Subcutaneous abdominal adipose tissue (tissue), 5 donors: ENCODE data around the gene UBE4A.

Experiments
- H3K27ac ChIP-seq: one replicate; pipeline ENCODE4 v1.7.0; 2013; ENCODE audit warnings: low read depth, mild to moderate bottlenecking, inconsistent platforms, low read length, moderate library complexity
- H3K27me3 ChIP-seq, 5 donors: one replicate each; pipeline ENCODE4 v1.7.0; 2013; ENCODE audit warnings: low read length in 5 of 5, inconsistent platforms in 1 of 5; ENCODE audit not compliant: control insufficient read depth in 5 of 5, insufficient read depth in 4 of 5
- H3K36me3 ChIP-seq, 5 donors: one replicate each; pipeline ENCODE4 v1.7.0; 2013; ENCODE audit warnings: low read length in 5 of 5; ENCODE audit not compliant: control insufficient read depth in 5 of 5, insufficient read depth in 5 of 5
- H3K4me1 ChIP-seq, 5 donors: one replicate each; pipeline ENCODE4 v1.7.0; 2013; ENCODE audit warnings: low read length in 5 of 5, mild to moderate bottlenecking in 3 of 5, moderate library complexity in 1 of 5; ENCODE audit not compliant: control insufficient read depth in 5 of 5, insufficient read depth in 5 of 5
- H3K4me3 ChIP-seq, 5 donors: one replicate each; pipeline ENCODE4 v1.7.0; 2013; ENCODE audit warnings: low read length in 5 of 5, low read depth in 1 of 5
- H3K9ac ChIP-seq, 5 donors: one replicate each; pipeline ENCODE4 v1.7.0; 2013; ENCODE audit warnings: low read length in 5 of 5, mild to moderate bottlenecking in 4 of 5, moderate library complexity in 3 of 5
- H3K9me3 ChIP-seq, 5 donors: one replicate each; pipeline ENCODE4 v1.7.0; 2013; ENCODE audit warnings: low read length in 5 of 5; ENCODE audit not compliant: control insufficient read depth in 5 of 5
- donor health status: healthy.
- donor health status: healthy.
- donor health status: healthy.
- donor health status: healthy.
- donor health status: healthy.

The UBE4A gene

DNA sequence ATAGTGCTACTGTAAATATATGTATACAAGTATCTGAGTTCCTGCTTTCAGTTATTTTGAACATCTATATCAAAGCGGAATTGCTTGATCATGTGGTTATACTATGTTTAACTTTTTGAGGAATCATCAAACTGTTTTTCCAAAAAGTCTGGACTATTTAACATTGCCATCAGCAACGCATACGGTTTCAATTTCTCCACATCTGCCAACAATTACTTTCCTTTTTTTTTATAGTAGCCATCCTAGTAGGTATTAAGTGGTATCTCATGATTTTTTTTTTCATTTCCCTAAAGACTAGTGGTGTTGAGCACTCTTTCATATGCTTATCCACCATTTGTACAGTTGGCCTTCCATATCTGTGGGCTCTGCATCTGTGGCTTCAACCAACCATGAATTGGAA is 1.3 kb upstream of the UBE4A start:
- Histone ChIP-seq H3K27ac (no peak overlapping the region), H3K4me1 (peaks cover 0 to 25% (median 19%) of the 10 kb centered on the region in 5 donors), H3K9ac (no peak overlapping the region), H3K9me3 (no peaks in the 10 kb centered on the region), H3K36me3 (peaks cover 0 to 2% (median 0%) of the 10 kb centered on the region in 5 donors), H3K27me3 (no peaks in the 10 kb centered on the region), H3K4me3 (no peak overlapping the region)

DNA sequence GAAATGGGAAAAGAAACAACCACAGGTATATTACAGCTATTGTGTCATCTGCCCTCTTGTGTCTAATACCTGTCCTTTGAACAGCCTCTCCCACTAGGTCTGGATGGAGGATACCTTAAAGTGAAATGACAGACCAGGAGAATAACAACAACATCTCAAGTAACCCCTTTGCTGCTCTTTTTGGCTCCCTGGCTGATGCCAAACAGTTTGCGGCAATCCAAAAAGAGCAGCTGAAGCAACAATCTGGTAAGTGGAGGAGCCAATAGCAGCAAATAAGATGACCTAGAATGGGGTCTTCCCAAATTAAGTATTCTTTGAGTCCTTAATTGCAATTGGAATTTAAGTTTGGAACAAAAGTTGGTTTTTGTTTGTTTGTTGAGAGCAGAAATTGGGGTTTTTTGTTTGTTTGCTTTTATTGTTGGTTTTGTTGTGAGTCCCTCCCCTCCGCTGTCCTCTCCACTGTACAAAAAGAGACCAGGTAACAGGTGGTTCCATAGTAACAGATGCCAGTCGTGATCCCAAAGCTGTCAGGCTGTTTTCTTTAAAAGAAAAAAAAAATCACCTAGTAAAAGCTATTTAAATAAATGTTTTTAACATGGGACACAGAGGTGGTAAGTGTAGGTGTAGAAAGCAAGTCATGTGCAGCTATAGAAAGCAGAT is 5.7 kb downstream of the UBE4A start:
- Histone ChIP-seq H3K9ac (no peak overlapping the region), H3K27ac (no peak overlapping the region)

DNA sequence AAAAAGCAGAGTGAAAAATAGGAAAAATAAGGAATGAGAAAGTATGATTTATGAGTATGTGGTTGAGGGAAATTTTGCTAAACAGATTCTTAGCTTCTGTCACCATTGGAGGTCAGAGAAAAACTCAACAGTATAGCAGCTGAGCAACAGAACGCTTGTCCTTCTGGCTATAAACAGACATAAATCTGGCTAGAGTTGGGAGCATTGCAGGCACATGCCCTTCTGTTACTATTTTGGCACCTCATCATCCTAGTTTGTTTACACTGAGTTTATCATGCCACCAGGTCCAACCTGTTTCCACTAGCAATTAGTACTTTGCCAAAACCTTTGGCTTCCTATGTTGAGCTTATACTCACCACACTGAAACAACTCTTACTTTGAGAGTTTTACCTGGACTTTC is 6.9 kb downstream of the UBE4A start:
- H3K9ac ChIP-seq, result no peak overlapping the region
- H3K27ac ChIP-seq, result no peak overlapping the region
- peaks cover 37 to 57% (median 49%) of the 10 kb centered on the region in 5 donors for H3K36me3 ChIP-seq
- H3K4me1 ChIP-seq, result peaks cover 0 to 5% (median 0%) of the 10 kb centered on the region in 5 donors
- H3K4me3 ChIP-seq, result no peak overlapping the region
- H3K9me3 ChIP-seq, result no peaks in the 10 kb centered on the region
- no peaks in the 10 kb centered on the region for H3K27me3 ChIP-seq

More for the DNA sequence above, 5.7 kb downstream of the UBE4A start:
- no peaks in the 10 kb centered on the region for H3K9me3 ChIP-seq
- peaks cover 32 to 45% (median 37%) of the 10 kb centered on the region in 5 donors for H3K36me3 ChIP-seq
- H3K27me3 ChIP-seq, result no peaks in the 10 kb centered on the region
- H3K4me1 ChIP-seq, result peaks cover 0 to 16% (median 11%) of the 10 kb centered on the region in 5 donors
- no peak overlapping the region for H3K4me3 ChIP-seq

DNA sequence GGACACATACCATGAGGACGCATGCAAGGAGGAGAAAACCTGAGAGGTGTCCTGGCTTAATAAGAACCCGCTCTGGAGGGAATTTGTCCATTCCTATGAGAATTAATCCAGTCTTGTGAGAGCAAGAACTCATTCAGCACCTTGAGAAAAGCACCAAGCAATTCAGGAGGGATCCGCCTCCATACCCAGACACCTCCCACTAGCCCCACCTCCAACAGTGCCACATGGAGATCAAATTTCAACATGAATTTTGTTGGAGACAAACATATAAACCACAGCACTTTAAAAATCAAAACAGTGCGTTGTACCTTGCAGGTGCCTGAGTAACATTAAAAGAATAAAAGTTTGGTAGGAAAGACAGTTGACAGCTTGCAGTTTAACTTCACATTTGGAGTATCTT is 11.4 kb downstream of the UBE4A start:
- H3K36me3 ChIP-seq, result peaks cover 46 to 87% (median 76%) of the 10 kb centered on the region in 5 donors
- H3K4me3 ChIP-seq, result no peak overlapping the region
- H3K27me3 ChIP-seq, result no peaks in the 10 kb centered on the region
- no peak overlapping the region for H3K27ac ChIP-seq
- no peak overlapping the region for H3K9ac ChIP-seq
- no peaks in the 10 kb centered on the region for H3K9me3 ChIP-seq
- peaks cover 0 to 10% (median 4%) of the 10 kb centered on the region in 5 donors for H3K4me1 ChIP-seq

DNA sequence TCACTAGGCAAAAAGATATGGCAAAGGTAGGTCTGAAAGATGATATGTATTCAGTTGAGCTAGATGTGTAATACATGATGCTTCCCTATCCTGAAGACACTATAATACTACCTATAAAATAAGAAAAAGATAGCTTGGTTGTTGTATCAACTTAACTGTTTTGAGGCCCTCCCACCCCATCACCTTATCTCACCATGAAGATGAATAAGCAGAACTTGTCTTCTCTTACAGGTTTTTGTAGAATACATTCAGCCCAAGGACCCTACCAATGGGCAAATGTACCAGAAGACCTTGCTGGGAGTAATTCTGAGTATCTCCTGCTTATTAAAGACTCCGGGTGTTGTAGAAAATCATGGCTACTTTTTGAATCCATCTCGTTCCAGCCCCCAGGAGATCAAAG is 13.9 kb downstream of the UBE4A start:
- no peak overlapping the region for H3K27ac ChIP-seq
- no peak overlapping the region for H3K9ac ChIP-seq
- peaks cover 44 to 93% (median 82%) of the 10 kb centered on the region in 5 donors for H3K36me3 ChIP-seq
- H3K4me3 ChIP-seq, result no peak overlapping the region
- H3K27me3 ChIP-seq, result no peaks in the 10 kb centered on the region
- H3K9me3 ChIP-seq, result no peaks in the 10 kb centered on the region
- H3K4me1 ChIP-seq, result peaks cover 0 to 10% (median 4%) of the 10 kb centered on the region in 5 donors

DNA sequence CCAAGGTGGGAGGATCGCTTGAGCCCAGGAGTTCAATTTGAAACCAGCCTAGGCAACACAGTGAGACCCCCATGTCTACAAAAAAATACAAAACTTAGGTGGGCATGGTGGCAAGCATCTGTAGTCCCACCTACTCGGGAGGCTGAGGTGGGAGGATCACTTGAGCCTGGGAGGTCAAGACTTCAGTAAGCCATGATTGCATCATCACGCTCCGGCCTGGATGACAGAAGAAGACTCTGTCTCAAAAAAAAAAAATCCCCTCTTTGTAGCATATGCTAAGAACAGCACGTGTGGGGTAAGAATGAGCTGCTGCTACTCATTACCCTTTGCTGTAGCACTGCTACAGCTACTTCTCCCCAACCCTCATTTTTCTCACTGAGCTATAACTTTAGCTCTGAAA is 14.5 kb downstream of the UBE4A start:
- H3K4me3 ChIP-seq, result no peak overlapping the region
- H3K27ac ChIP-seq, result no peak overlapping the region
- peaks cover 45 to 93% (median 82%) of the 10 kb centered on the region in 5 donors for H3K36me3 ChIP-seq
- H3K9me3 ChIP-seq, result no peaks in the 10 kb centered on the region
- H3K4me1 ChIP-seq, result peaks cover 0 to 10% (median 4%) of the 10 kb centered on the region in 5 donors
- no peaks in the 10 kb centered on the region for H3K27me3 ChIP-seq
- no peak overlapping the region for H3K9ac ChIP-seq

DNA sequence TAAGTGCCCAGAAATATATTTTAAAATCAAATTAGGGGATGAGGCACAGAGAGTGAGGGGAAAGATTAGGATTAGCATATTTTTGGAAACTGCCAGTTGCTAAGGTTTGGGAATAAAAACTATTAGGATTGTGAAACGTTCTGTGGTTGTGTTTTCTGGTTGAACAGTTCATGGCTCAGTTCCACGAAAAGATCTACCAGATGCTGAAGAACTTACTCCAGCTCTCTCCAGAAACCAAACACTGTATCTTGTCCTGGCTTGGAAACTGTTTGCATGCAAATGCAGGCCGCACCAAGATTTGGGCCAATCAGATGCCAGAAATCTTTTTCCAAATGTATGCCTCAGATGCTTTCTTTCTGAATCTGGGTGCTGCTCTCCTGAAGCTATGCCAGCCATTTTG is 15.3 kb downstream of the UBE4A start:
- H3K9me3 ChIP-seq, result no peaks in the 10 kb centered on the region
- peak overlapping the region in 1 of 5 donors; percentile 39 for H3K9ac ChIP-seq
- H3K4me3 ChIP-seq, result no peak overlapping the region
- no peaks in the 10 kb centered on the region for H3K27me3 ChIP-seq
- no peak overlapping the region for H3K27ac ChIP-seq
- H3K36me3 ChIP-seq, result peaks cover 45 to 93% (median 82%) of the 10 kb centered on the region in 5 donors
- peaks cover 0 to 10% (median 4%) of the 10 kb centered on the region in 5 donors for H3K4me1 ChIP-seq

DNA sequence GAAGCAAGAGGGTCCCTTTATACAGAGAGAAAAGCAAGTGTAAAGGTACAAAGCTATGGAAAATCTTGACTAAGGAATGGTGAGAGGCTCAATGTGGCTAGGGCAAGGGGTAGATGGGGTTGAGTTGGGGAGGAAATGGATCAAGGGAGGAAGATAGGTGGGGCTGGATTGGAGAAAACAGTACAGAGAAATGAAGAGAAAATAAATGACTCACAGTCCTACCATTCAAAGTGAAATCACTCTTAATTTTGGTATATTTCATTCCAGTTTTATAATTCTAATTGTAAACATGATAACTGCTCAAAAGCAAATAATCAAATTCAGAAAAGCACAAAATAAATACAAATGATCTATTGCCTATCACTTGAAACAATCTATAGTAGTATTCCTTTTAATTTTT is 16.6 kb downstream of the UBE4A start:
- no peak overlapping the region for H3K9ac ChIP-seq
- H3K27ac ChIP-seq, result no peak overlapping the region
- no peaks in the 10 kb centered on the region for H3K9me3 ChIP-seq
- no peak overlapping the region for H3K4me3 ChIP-seq
- H3K36me3 ChIP-seq, result peaks cover 48 to 93% (median 84%) of the 10 kb centered on the region in 5 donors
- H3K4me1 ChIP-seq, result peaks cover 0 to 10% (median 4%) of the 10 kb centered on the region in 5 donors
- no peaks in the 10 kb centered on the region for H3K27me3 ChIP-seq

DNA sequence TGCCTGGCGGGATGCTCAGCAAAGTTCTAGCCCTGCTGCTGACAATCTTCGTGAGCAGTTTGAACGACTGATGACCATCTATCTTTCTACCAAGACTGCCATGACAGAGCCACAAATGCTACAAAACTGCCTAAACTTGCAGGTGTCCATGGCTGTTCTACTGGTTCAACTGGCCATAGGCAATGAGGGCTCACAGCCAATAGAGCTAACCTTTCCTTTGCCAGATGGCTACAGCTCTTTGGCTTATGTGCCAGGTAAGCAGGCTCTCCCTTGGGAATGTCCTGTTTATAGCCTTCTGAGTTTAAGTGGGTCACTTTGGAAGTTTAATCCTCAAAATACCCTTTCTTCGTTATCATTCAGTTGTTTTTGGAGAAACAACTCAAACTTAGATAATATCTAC is 20.1 kb downstream of the UBE4A start:
- Histone ChIP-seq H3K4me1 (peaks cover 0 to 7% (median 4%) of the 10 kb centered on the region in 5 donors), H3K9me3 (no peaks in the 10 kb centered on the region), H3K27ac (no peak overlapping the region), H3K4me3 (no peak overlapping the region), H3K36me3 (peaks cover 54 to 93% (median 83%) of the 10 kb centered on the region in 5 donors), H3K27me3 (no peaks in the 10 kb centered on the region), H3K9ac (no peak overlapping the region)

DNA sequence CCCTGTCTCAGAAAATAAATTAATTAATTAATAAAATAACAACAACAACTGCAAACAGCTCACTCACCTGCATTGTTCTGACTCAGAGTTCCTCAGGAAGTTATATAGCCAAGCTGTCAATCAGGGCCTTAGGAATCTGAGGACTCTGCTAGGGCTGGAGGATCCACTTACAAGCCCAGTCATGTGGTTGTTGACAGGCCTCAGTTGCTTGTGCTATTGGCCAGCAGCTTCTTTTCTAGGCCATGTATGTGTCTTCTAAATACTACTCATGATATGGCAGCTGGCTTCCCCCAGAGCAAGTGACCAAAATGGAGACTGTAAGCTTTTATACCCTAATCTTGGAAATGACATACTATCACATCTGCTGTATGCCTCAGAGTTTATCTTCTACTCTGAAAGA is 21.2 kb downstream of the UBE4A start:
- H3K4me1 ChIP-seq, result no peaks in the 10 kb centered on the region
- no peak overlapping the region for H3K4me3 ChIP-seq
- H3K27ac ChIP-seq, result no peak overlapping the region
- H3K27me3 ChIP-seq, result no peaks in the 10 kb centered on the region
- H3K9me3 ChIP-seq, result no peaks in the 10 kb centered on the region
- no peak overlapping the region for H3K9ac ChIP-seq
- peaks cover 65 to 95% (median 90%) of the 10 kb centered on the region in 5 donors for H3K36me3 ChIP-seq
